Ovary (tissue), 3 donors: ENCODE results near the gene UBAC1.

ENCODE experiments used
- CTCF ChIP-seq, 3 donors: fragments of 450-650 bp in 2 of 3; fragments of 200-600 bp in 1 of 3; IDR thresholded peaks; one replicate each; pipeline versions ENCODE4 v1.5.1 to v1.8.0; 2016 to 2022; ENCODE audit warnings: antibody characterized with exemption in 3 of 3, mild to moderate bottlenecking in 1 of 3
- EP300 ChIP-seq: sonication (generic); formaldehyde crosslinking; IDR thresholded peaks from one replicate; pipeline ENCODE4 v1.6.1; 2017; ENCODE audit warnings: antibody characterized with exemption
- POLR2A ChIP-seq: fragments of 450-650 bp; IDR thresholded peaks from one replicate; pipeline ENCODE4 v1.6.1; 2017; ENCODE audit warnings: antibody characterized with exemption, mild to moderate bottlenecking, moderate library complexity
- donor health status: DM: no; HTN: no; CAD: no.

- TF ChIP-seq POLR2A (no peak), CTCF (IDR thresholded peaks at IDR 0.05) (no peak), EP300 (no peak)
These were observed 36.2 kb upstream of the UBAC1 start for GRCh38 chr9:135997090-135998015.
